ENCODE measurements around the gene COPS9. TPM values are rescaled to one million over a fixed set of nuclear protein-coding genes. Genes with fewer than 3 reads are reported as not detected.

The COPS9 gene
- total RNA-seq, 1 experiment from 2014 or later, result 134 TPM

GRCh38 chr2:240153418-240153817, 17.3 kb upstream of the COPS9 start:
- Histone ChIP-seq H3K4me3 (ENCODE audit: low read depth in 2 of 2, low read length in 2 of 2) (no peak overlapping the region), H3K36me3 (ENCODE audit: control insufficient read depth, insufficient read depth, low read length) (no peaks in the 10 kb centered on the region), H3K27ac (ENCODE audit: low read length) (no peak overlapping the region), H3K9me3 (ENCODE audit: control insufficient read depth, insufficient read depth, low read depth, low read length) (no peaks in the 10 kb centered on the region), H3K27me3 (ENCODE audit: control insufficient read depth, insufficient read depth, low read length) (peaks cover 8% of the 10 kb centered on the region), H3K4me1 (ENCODE audit: control insufficient read depth, insufficient read depth, low read length) (no peaks in the 10 kb centered on the region; the same call in 1 of the 2 replicates)
- ChIA-PET CTCF (no interaction called here), POLR2A (no interaction called here)
- no peak for TF ChIP-seq TCF7L2 (IDR thresholded peaks at IDR 0.05; ENCODE audit: low read depth, low read length)
- TF ChIP-seq, protein P1, sequence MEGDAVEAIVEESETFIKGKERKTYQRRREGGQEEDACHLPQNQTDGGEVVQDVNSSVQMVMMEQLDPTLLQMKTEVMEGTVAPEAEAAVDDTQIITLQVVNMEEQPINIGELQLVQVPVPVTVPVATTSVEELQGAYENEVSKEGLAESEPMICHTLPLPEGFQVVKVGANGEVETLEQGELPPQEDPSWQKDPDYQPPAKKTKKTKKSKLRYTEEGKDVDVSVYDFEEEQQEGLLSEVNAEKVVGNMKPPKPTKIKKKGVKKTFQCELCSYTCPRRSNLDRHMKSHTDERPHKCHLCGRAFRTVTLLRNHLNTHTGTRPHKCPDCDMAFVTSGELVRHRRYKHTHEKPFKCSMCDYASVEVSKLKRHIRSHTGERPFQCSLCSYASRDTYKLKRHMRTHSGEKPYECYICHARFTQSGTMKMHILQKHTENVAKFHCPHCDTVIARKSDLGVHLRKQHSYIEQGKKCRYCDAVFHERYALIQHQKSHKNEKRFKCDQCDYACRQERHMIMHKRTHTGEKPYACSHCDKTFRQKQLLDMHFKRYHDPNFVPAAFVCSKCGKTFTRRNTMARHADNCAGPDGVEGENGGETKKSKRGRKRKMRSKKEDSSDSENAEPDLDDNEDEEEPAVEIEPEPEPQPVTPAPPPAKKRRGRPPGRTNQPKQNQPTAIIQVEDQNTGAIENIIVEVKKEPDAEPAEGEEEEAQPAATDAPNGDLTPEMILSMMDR (IDR thresholded peaks at IDR 0.05), result no peak
- TF ChIP-seq POLR2AphosphoS5 (IDR thresholded peaks at IDR 0.05; ENCODE audit: low read depth, low read length), result no peak
- TF ChIP-seq, protein P2, sequence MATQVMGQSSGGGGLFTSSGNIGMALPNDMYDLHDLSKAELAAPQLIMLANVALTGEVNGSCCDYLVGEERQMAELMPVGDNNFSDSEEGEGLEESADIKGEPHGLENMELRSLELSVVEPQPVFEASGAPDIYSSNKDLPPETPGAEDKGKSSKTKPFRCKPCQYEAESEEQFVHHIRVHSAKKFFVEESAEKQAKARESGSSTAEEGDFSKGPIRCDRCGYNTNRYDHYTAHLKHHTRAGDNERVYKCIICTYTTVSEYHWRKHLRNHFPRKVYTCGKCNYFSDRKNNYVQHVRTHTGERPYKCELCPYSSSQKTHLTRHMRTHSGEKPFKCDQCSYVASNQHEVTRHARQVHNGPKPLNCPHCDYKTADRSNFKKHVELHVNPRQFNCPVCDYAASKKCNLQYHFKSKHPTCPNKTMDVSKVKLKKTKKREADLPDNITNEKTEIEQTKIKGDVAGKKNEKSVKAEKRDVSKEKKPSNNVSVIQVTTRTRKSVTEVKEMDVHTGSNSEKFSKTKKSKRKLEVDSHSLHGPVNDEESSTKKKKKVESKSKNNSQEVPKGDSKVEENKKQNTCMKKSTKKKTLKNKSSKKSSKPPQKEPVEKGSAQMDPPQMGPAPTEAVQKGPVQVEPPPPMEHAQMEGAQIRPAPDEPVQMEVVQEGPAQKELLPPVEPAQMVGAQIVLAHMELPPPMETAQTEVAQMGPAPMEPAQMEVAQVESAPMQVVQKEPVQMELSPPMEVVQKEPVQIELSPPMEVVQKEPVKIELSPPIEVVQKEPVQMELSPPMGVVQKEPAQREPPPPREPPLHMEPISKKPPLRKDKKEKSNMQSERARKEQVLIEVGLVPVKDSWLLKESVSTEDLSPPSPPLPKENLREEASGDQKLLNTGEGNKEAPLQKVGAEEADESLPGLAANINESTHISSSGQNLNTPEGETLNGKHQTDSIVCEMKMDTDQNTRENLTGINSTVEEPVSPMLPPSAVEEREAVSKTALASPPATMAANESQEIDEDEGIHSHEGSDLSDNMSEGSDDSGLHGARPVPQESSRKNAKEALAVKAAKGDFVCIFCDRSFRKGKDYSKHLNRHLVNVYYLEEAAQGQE (IDR thresholded peaks at IDR 0.05; ENCODE audit: insufficient read depth in 1 of 2, low read depth in 2 of 2, low read length in 1 of 2), result no peak
- no peak for TF ChIP-seq SIN3A (IDR thresholded peaks at IDR 0.05; ENCODE audit: borderline replicate concordance, insufficient read depth, low read depth, low read length)
- in situ Hi-C loops (cut with HindIII; ENCODE audit: low pct_unique_long_range_greater_than_20kb, low sequenced_read_pairs), result no loop called here
- BruUV-seq (replicated peaks), result no TSS peak
- intact Hi-C loops (cut with micrococcal nuclease; ENCODE audit: unreplicated experiment), result loop anchor here (5.0 kb wide), 1 partner anchor 284 kb away; the partner anchor contains the start of gene GPC1
- no peak for ATAC-seq
- DNase-seq (ENCODE audit: low read depth, low spot score), result no peak

DNA sequence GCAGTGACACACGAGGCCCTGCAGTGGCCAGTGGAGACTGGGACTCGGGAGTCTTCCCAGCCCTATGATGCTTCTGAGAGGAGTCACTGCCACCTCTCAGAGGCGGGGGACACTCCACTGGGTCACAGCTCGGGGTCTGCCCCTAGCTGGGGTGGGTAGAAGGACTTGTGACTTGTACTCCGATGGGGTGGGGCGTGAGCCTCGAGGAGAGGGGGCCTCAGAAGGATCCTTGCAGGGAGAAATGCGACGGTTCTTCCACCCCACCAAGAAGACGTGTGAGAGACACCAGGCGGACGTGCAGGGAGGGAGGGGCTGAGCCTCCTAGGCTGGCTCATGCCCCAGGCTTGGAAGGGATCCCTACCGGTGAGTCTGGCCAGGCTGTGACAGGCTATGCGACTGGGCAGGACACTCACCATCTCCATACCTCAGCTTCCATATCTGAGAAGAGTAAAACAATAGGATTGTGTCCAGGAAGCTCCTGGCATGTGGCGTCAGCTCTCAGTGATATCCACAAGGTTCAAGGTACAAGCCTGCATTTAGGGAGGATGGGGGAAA, 15.4 kb upstream of the COPS9 start:
- in situ Hi-C loops (cut with HindIII; ENCODE audit: low pct_unique_long_range_greater_than_20kb, low sequenced_read_pairs) (no loop called here), intact Hi-C loops (cut with micrococcal nuclease; ENCODE audit: unreplicated experiment) (loop anchor here (5.0 kb wide), 1 partner anchor 286 kb away; the partner anchor contains the start of gene GPC1)
- no peak overlapping the region for H3K27ac ChIP-seq (ENCODE audit: low read length)
- DNase-seq (ENCODE audit: low read depth, low spot score), result no peak
- POLR2A ChIA-PET, result no interaction called here
- BruUV-seq (replicated peaks), result no TSS peak
- no peaks in the 10 kb centered on the region for H3K9me3 ChIP-seq (ENCODE audit: control insufficient read depth, insufficient read depth, low read depth, low read length)
- no peaks in the 10 kb centered on the region for H3K36me3 ChIP-seq (ENCODE audit: control insufficient read depth, insufficient read depth, low read length)
- H3K4me1 ChIP-seq (ENCODE audit: control insufficient read depth, insufficient read depth, low read length), result no peaks in the 10 kb centered on the region; the same call in 1 of the 2 replicates
- H3K4me3 ChIP-seq (ENCODE audit: low read depth in 2 of 2, low read length in 2 of 2), result no peak overlapping the region
- peaks cover 8% of the 10 kb centered on the region for H3K27me3 ChIP-seq (ENCODE audit: control insufficient read depth, insufficient read depth, low read length)
- CTCF ChIA-PET, result no interaction called here
- TF ChIP-seq POLR2AphosphoS5 (IDR thresholded peaks at IDR 0.05; ENCODE audit: low read depth, low read length) (no peak), TCF7L2 (IDR thresholded peaks at IDR 0.05; ENCODE audit: low read depth, low read length) (no peak), SIN3A (IDR thresholded peaks at IDR 0.05; ENCODE audit: borderline replicate concordance, insufficient read depth, low read depth, low read length) (no peak)
- TF ChIP-seq, protein P2 (IDR thresholded peaks at IDR 0.05; ENCODE audit: insufficient read depth in 1 of 2, low read depth in 2 of 2, low read length in 1 of 2), result no peak
- TF ChIP-seq, protein P1 (IDR thresholded peaks at IDR 0.05), result no peak
- ATAC-seq, result no peak
